T47D (cell line): ENCODE data around the gene ASAP2.

Source experiments
- DNase-seq, 2 experiments: peaks; one replicate each; pipeline versions ENCODE4 v3.0.0 to v3.0.0-alpha.2; 2011 to 2012; ENCODE audit warnings: low read depth in 1 of 2, low spot score in 1 of 2
- JUND ChIP-seq: IDR thresholded peaks from 2 replicates; pipeline ENCODE4 v1.6.1; 2012; ENCODE audit warnings: low read depth
- in situ Hi-C: cut with HindIII; loops from 2 replicates; pipeline ENCODE4 v1.10.0; 2016; ENCODE audit warnings: low sequenced_read_pairs, low pct_unique_long_range_greater_than_20kb

ASAP2 gene

GRCh38 chr2:9192712-9193111 lies 13.9 kb upstream of the ASAP2 start:
- no peak for DNase-seq
- no peak for TF ChIP-seq JUND
- in situ Hi-C loops: no loop called here

GRCh38 chr2:9194352-9194751 lies 12.3 kb upstream of the ASAP2 start:
- in situ Hi-C loops: no loop called here
- no peak for DNase-seq
- TF ChIP-seq JUND: no peak

- no peak for TF ChIP-seq JUND
- in situ Hi-C loops: no loop called here
Measured at GRCh38 chr2:9196637-9197036, 10.0 kb upstream of the ASAP2 start.

GRCh38 chr2:9197916-9198315 lies 8.7 kb upstream of the ASAP2 start:
- no peak for DNase-seq
- no peak for TF ChIP-seq JUND
- in situ Hi-C loops: no loop called here

More at GRCh38 chr2:9196637-9197036, 10.0 kb upstream of the ASAP2 start:
- DNase-seq: no peak

- DNase-seq: no peak
- in situ Hi-C loops: no loop called here
- TF ChIP-seq JUND: no peak
Measured at GRCh38 chr2:9199716-9200632, 6.6 kb upstream of the ASAP2 start.

- no peak for DNase-seq
- TF ChIP-seq JUND: no peak
- in situ Hi-C loops: no loop called here
Measured at GRCh38 chr2:9200633-9201015, 6.0 kb upstream of the ASAP2 start.

GRCh38 chr2:9201185-9201891 lies 5.3 kb upstream of the ASAP2 start:
- TF ChIP-seq JUND: no peak
- in situ Hi-C loops: no loop called here
- peak in 1 of 2 experiments; percentile 16 for DNase-seq

- no peak for TF ChIP-seq JUND
- no peak for DNase-seq
- in situ Hi-C loops: no loop called here
Measured at GRCh38 chr2:9203006-9203405, 3.6 kb upstream of the ASAP2 start.

GRCh38 chr2:9203876-9204275 lies 2.7 kb upstream of the ASAP2 start:
- no peak for DNase-seq
- in situ Hi-C loops: no loop called here
- TF ChIP-seq JUND: no peak

- in situ Hi-C loops: no loop called here
- TF ChIP-seq JUND: no peak
- no peak for DNase-seq
Measured at GRCh38 chr2:9204939-9205338, 1.7 kb upstream of the ASAP2 start.

- no peak for DNase-seq
- in situ Hi-C loops: no loop called here
- no peak for TF ChIP-seq JUND
Measured at GRCh38 chr2:9205486-9205885, 1.1 kb upstream of the ASAP2 start.

- peak; percentile 26 to 31 for DNase-seq
- no peak for TF ChIP-seq JUND
- in situ Hi-C loops: no loop called here
Measured at GRCh38 chr2:9206991-9207640, 504 bp downstream of the ASAP2 start.
